AG04450 (cell line): ENCODE data around the gene CFAP69. TPM values are rescaled to one million over a fixed set of nuclear protein-coding genes. Genes with fewer than 3 reads are reported as not detected.
"Not testable (repeated sequence)": the region's sequence is repeated elsewhere in the genome, so short reads cannot be mapped to it uniquely, and the experiment has no call there.

Experiments used
- CTCF ChIA-PET: fragments of 300-600, 350-600 bp; formaldehyde crosslinking; extraction: SDS; loops from one replicate; lab custom pipeline; 2022; ENCODE audit warnings: antibody characterized with exemption, inconsistent platforms; lab: Charles Lee
- POLR2A ChIA-PET: fragments of 350-600 bp; formaldehyde crosslinking; extraction: SDS; loops from one replicate; lab custom pipeline; 2021; ENCODE audit warnings: antibody characterized with exemption, inconsistent platforms; lab: Yijun Ruan, JAX
- DNase-seq: peaks from one replicate; pipeline ENCODE4 v3.0.0-alpha.2; 2011; ENCODE audit warnings: low read depth, low spot score
- H3K27ac ChIP-seq: one replicate; pipeline ENCODE4 v1.5.1; 2012; ENCODE audit warnings: low read depth, low read length, control low read depth
- H3K27me3 ChIP-seq: one replicate; pipeline ENCODE4 v1.6.0; 2012; ENCODE audit warnings: low read length; ENCODE audit not compliant: control insufficient read depth, insufficient read depth
- H3K4me3 ChIP-seq: 2 replicates; pipeline ENCODE4 v1.5.1; 2011; ENCODE audit warnings: mild to moderate bottlenecking, low read depth, low read length, control low read depth
- H3K9me3 ChIP-seq: 2 replicates; pipeline ENCODE4 v1.5.1; 2012; ENCODE audit warnings: low read length; ENCODE audit not compliant: control insufficient read depth, insufficient read depth
- CTCF ChIP-seq: IDR thresholded peaks from 2 replicates; pipeline ENCODE4 v1.5.1; 2011; ENCODE audit warnings: low read depth, low read length, control low read depth, inconsistent platforms
- polyA plus RNA-seq: library from polyadenylated mRNA; depleted of rRNA; stranded (reverse); fragments of >200 nt; gene quantifications from 2 replicates; pipeline ENCODE4 v1.2.3, GENCODE V29; 2011

CFAP69 gene
- polyA plus RNA-seq, 1 experiment: 2.4 TPM

DNA sequence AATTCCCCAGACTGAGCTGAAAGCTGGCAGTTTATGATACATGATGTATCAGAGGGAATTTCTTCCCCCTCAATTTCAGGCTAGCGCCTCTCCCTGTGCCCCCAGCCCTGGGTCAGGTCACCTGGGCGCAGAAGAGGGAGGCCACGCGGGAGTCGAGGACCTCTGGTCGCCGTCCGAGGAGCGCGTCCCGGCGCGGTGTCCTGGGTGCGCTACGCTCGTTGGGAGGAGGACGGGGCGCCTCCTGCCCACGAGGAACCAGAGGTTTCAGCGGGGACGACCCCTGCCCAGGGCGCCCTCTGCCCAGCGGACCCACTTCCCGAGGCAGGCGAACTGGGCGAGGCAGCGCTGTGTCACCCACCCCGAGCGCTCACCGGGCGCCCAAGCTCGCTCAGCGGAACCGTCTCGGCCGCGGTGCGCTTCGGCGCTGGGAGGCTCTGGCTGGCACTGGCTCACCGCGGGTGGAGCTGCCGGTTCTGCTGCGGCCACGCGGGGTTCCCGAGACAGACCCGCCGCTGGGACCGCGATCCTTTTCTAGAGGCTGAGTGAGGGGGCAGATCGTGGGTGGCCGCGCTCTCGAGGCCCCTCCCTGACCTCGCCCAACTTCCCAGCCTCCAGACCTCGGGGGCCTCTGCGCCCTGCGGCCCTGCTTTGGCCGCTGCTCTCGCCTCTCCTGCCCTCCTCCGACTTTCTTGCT is 76.0 kb downstream of the CFAP69 start, which contains the start of gene FAM237B:
FAM237B (minus strand) TSS at position 504 of the 694 bp plus-strand sequence. CDS start 1,556 bp downstream, outside the sequence.
- Histone ChIP-seq H3K9me3 (no peaks in the 10 kb centered on the region; the same call in 1 of the 2 replicates), H3K27ac (no peak within 1 kb of the TSS), H3K27me3 (peaks cover 25% of the 10 kb centered on the region), H3K4me3 (peak within 1 kb of the TSS; percentile 47)
- POLR2A ChIA-PET: no interaction called here
- CTCF ChIA-PET: no interaction called here
- no peak for TF ChIP-seq CTCF
- DNase-seq: no peak

DNA sequence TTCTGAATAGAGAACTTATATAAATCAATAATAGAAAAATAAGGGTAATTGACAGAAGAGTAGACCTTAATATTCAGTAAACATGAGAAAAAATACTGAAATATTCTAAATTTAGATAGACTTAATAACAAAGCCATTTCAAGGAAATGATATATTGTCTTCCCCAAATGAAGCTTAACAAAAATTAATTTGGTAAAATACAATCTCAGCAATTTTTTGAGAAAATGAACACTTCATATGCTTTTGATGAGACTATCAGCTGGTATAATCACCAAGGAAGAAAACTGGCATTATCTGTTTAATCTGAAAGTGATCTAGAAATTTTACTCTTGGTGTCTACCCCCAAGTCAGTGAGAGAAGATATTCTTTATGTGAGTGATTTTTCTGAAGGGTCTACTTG is 77.9 kb downstream of the CFAP69 start:
- Histone ChIP-seq H3K9me3 (no peaks in the 10 kb centered on the region; the same call in 1 of the 2 replicates), H3K27ac (no peak overlapping the region), H3K27me3 (peaks cover 25% of the 10 kb centered on the region), H3K4me3 (no peak overlapping the region)
- TF ChIP-seq CTCF: no peak
- CTCF ChIA-PET: no interaction called here
- POLR2A ChIA-PET: no interaction called here
- no peak for DNase-seq

DNA sequence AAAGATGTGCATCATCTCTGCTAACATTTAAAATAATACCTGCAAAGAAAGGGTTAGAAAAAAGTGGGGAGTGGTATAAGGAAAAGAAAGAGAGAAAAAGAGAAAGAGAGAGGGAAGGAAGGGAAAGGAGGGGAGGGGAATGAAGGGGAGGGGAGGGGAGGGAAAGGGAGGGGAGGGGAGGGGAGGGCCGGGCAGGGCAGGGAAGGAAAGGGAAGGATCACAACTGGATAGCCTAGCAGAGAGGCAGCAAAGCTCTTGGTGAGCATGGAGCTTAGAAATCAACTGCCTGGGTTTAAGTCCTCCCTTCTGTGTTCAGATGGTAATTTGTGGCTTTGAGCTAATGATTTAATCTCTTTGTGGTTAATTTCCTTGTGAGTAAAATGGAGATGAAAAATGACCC is 81.5 kb downstream of the CFAP69 start:
- CTCF ChIA-PET: no interaction called here
- TF ChIP-seq CTCF: no peak
- Histone ChIP-seq H3K9me3 (no peaks in the 10 kb centered on the region), H3K4me3 (no peak overlapping the region), H3K27me3 (peaks cover 10% of the 10 kb centered on the region), H3K27ac (no peak overlapping the region)
- DNase-seq: no peak
- POLR2A ChIA-PET: no interaction called here

- Histone ChIP-seq H3K4me3 (no peak overlapping the region), H3K27me3 (peaks cover 4% of the 10 kb centered on the region), H3K9me3 (peaks cover 4% of the 10 kb centered on the region; the same call in 1 of the 2 replicates), H3K27ac (no peak overlapping the region)
- TF ChIP-seq CTCF: no peak
- DNase-seq: no peak
- CTCF ChIA-PET: interaction anchor here (1.9 kb wide), 1 partner anchor 11 kb away, joined by 7 read pairs; no protein-coding TSS in a partner anchor
- POLR2A ChIA-PET: no interaction called here
Observed at GRCh38 chr7:90334193-90334843, 89.3 kb downstream of the CFAP69 start.

- DNase-seq, POLR2A ChIA-PET, H3K4me3 ChIP-seq, H3K9me3 ChIP-seq, H3K27me3 ChIP-seq, H3K27ac ChIP-seq: not testable (repeated sequence)
- CTCF ChIA-PET: interaction anchor here (1.9 kb wide), 1 partner anchor 11 kb away, joined by 7 read pairs; no protein-coding TSS in a partner anchor
Observed at GRCh38 chr7:90334926-90335325, 90.0 kb downstream of the CFAP69 start.
